H1 (cell line): ENCODE data around the gene PRKN. TPM values are rescaled to one million over a fixed set of nuclear protein-coding genes. Genes with fewer than 3 reads are reported as not detected.

Experiments used
- BCL11A ChIP-seq, 2 experiments: IDR thresholded peaks; one replicate each; pipeline ENCODE4 v1.6.1; 2011; ENCODE audit warnings: low read depth in 2 of 2, low read length in 2 of 2, mild to moderate bottlenecking in 2 of 2
- CREB1 ChIP-seq: IDR thresholded peaks from 2 replicates; pipeline ENCODE4 v1.6.1; 2012; ENCODE audit warnings: inconsistent platforms
- EZH2 ChIP-seq: fragments of 200-600 bp; sonication (generic); IDR thresholded peaks from 2 replicates; pipeline ENCODE4 v1.7.1; 2012; ENCODE audit warnings: low read depth, mild to moderate bottlenecking, moderate library complexity, low read length, inconsistent platforms; ENCODE audit not compliant: severe bottlenecking
- FOSL1 ChIP-seq: IDR thresholded peaks from 2 replicates; pipeline ENCODE4 v1.6.1; 2011; ENCODE audit warnings: mild to moderate bottlenecking, low read depth, low read length, moderate library complexity; ENCODE audit not compliant: insufficient read depth
- HDAC6 ChIP-seq: IDR thresholded peaks from one replicate; pipeline ENCODE4 v1.7.1; 2012; ENCODE audit warnings: low read depth, mild to moderate bottlenecking, inconsistent platforms, low read length, moderate library complexity
- polyA plus RNA-seq, 7 experiments: library from polyadenylated mRNA; depleted of rRNA in 3 of 7; stranded (reverse) in 5 of 7; unstranded in 2 of 7; fragments of >200 nt in 5 of 7; fragments of 200-250 nt in 2 of 7; gene quantifications; 1 replicate in 5 of 7; 2 replicates in 1 of 7; 4 replicates in 1 of 7; pipeline versions ENCODE4 v1.2.1 to v1.2.3, GENCODE V29; 2011 to 2013; ENCODE audit warnings: missing spikeins in 2 of 7, mixed read lengths in 2 of 7
- total RNA-seq: library from RNA; stranded (reverse); fragmentation: NEBNext Ultra II Directional; extraction: Animal tissue kit (Norgen Biotek cat#: 25700); gene quantifications from 2 replicates; pipeline ENCODE4 v1.2.1, GENCODE V29; 2021
- TF ChIP-seq, protein P1 (sequence below): fragments of 300-600 bp; sonication (generic); IDR thresholded peaks from 2 replicates; pipeline ENCODE4 v1.7.1; 2012; ENCODE audit warnings: low read length, moderate library complexity, mild to moderate bottlenecking, inconsistent platforms; ENCODE audit not compliant: insufficient replicate concordance
- TF ChIP-seq, protein P2 (sequence below): IDR thresholded peaks from 2 replicates; pipeline ENCODE4 v1.6.1; 2012; ENCODE audit warnings: inconsistent platforms
- TF ChIP-seq, protein P3 (sequence below), 3 experiments: IDR thresholded peaks; 1 replicate in 2 of 3; 2 replicates in 1 of 3; pipeline versions ENCODE4 v1.5.1 to v1.6.1; 2011; ENCODE audit warnings: low read length in 3 of 3, mild to moderate bottlenecking in 3 of 3, inconsistent platforms in 2 of 3, low read depth in 1 of 3, moderate library complexity in 1 of 3; ENCODE audit not compliant: insufficient read depth in 1 of 3; ENCODE audit errors: control extremely low read depth in 1 of 3

PRKN gene
- total and polyA plus RNA-seq, 2 of the 8 experiments (the other 6 are each of a cell fraction or from before 2014, with no cell fraction given), result 0.13 to 0.29 TPM

DNA sequence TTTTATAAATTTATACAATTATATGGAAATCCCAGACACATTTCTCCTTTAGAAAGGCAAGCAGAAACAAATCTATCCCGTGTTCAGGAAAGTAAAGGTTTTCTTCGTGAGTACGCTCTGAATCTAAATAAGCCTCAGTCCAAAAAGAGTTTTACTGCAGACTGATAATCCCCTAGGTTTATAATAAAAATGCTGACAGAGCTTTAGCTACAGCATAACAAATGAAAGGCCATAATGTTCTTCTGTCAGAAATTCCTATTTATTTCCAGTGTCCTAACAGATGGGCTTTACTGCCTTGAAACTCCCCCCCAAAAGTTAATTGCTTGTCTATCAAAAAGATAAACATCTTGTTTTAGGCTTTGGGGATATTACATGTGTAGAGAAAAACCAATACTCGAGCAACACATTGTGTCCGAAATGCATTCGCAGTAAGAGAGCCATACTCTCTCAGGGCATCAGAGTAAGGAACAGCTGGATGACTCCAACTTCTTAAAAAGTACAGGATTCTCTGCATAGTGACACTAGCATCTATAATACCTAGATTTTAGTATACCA lies 109.0 kb downstream of the PRKN start (continued):
- TF ChIP-seq, protein P1, sequence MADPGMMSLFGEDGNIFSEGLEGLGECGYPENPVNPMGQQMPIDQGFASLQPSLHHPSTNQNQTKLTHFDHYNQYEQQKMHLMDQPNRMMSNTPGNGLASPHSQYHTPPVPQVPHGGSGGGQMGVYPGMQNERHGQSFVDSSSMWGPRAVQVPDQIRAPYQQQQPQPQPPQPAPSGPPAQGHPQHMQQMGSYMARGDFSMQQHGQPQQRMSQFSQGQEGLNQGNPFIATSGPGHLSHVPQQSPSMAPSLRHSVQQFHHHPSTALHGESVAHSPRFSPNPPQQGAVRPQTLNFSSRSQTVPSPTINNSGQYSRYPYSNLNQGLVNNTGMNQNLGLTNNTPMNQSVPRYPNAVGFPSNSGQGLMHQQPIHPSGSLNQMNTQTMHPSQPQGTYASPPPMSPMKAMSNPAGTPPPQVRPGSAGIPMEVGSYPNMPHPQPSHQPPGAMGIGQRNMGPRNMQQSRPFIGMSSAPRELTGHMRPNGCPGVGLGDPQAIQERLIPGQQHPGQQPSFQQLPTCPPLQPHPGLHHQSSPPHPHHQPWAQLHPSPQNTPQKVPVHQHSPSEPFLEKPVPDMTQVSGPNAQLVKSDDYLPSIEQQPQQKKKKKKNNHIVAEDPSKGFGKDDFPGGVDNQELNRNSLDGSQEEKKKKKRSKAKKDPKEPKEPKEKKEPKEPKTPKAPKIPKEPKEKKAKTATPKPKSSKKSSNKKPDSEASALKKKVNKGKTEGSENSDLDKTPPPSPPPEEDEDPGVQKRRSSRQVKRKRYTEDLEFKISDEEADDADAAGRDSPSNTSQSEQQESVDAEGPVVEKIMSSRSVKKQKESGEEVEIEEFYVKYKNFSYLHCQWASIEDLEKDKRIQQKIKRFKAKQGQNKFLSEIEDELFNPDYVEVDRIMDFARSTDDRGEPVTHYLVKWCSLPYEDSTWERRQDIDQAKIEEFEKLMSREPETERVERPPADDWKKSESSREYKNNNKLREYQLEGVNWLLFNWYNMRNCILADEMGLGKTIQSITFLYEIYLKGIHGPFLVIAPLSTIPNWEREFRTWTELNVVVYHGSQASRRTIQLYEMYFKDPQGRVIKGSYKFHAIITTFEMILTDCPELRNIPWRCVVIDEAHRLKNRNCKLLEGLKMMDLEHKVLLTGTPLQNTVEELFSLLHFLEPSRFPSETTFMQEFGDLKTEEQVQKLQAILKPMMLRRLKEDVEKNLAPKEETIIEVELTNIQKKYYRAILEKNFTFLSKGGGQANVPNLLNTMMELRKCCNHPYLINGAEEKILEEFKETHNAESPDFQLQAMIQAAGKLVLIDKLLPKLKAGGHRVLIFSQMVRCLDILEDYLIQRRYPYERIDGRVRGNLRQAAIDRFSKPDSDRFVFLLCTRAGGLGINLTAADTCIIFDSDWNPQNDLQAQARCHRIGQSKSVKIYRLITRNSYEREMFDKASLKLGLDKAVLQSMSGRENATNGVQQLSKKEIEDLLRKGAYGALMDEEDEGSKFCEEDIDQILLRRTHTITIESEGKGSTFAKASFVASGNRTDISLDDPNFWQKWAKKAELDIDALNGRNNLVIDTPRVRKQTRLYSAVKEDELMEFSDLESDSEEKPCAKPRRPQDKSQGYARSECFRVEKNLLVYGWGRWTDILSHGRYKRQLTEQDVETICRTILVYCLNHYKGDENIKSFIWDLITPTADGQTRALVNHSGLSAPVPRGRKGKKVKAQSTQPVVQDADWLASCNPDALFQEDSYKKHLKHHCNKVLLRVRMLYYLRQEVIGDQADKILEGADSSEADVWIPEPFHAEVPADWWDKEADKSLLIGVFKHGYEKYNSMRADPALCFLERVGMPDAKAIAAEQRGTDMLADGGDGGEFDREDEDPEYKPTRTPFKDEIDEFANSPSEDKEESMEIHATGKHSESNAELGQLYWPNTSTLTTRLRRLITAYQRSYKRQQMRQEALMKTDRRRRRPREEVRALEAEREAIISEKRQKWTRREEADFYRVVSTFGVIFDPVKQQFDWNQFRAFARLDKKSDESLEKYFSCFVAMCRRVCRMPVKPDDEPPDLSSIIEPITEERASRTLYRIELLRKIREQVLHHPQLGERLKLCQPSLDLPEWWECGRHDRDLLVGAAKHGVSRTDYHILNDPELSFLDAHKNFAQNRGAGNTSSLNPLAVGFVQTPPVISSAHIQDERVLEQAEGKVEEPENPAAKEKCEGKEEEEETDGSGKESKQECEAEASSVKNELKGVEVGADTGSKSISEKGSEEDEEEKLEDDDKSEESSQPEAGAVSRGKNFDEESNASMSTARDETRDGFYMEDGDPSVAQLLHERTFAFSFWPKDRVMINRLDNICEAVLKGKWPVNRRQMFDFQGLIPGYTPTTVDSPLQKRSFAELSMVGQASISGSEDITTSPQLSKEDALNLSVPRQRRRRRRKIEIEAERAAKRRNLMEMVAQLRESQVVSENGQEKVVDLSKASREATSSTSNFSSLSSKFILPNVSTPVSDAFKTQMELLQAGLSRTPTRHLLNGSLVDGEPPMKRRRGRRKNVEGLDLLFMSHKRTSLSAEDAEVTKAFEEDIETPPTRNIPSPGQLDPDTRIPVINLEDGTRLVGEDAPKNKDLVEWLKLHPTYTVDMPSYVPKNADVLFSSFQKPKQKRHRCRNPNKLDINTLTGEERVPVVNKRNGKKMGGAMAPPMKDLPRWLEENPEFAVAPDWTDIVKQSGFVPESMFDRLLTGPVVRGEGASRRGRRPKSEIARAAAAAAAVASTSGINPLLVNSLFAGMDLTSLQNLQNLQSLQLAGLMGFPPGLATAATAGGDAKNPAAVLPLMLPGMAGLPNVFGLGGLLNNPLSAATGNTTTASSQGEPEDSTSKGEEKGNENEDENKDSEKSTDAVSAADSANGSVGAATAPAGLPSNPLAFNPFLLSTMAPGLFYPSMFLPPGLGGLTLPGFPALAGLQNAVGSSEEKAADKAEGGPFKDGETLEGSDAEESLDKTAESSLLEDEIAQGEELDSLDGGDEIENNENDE, result no peak
- TF ChIP-seq BCL11A (IDR thresholded peaks at IDR 0.05; ENCODE audit: low read depth in 2 of 2, low read length in 2 of 2) (no peak), CREB1 (no peak), EZH2 (no peak), FOSL1 (no peak), HDAC6 (no peak)
- TF ChIP-seq, protein P2, sequence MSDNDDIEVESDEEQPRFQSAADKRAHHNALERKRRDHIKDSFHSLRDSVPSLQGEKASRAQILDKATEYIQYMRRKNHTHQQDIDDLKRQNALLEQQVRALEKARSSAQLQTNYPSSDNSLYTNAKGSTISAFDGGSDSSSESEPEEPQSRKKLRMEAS, result no peak
- TF ChIP-seq, protein P3, sequence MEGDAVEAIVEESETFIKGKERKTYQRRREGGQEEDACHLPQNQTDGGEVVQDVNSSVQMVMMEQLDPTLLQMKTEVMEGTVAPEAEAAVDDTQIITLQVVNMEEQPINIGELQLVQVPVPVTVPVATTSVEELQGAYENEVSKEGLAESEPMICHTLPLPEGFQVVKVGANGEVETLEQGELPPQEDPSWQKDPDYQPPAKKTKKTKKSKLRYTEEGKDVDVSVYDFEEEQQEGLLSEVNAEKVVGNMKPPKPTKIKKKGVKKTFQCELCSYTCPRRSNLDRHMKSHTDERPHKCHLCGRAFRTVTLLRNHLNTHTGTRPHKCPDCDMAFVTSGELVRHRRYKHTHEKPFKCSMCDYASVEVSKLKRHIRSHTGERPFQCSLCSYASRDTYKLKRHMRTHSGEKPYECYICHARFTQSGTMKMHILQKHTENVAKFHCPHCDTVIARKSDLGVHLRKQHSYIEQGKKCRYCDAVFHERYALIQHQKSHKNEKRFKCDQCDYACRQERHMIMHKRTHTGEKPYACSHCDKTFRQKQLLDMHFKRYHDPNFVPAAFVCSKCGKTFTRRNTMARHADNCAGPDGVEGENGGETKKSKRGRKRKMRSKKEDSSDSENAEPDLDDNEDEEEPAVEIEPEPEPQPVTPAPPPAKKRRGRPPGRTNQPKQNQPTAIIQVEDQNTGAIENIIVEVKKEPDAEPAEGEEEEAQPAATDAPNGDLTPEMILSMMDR (IDR thresholded peaks at IDR 0.05; ENCODE audit: control extremely low read depth in 1 of 3, insufficient read depth in 1 of 3, low read depth in 1 of 3, low read length in 3 of 3), result no peak
